Measurements from ENCODE around the gene CCDC7. TPM values are rescaled to one million over a fixed set of nuclear protein-coding genes. Genes with fewer than 3 reads are reported as not detected.

CCDC7 gene
- total RNA-seq, 4 donors from 2014 or later = 15.1 to 72.3 (median 22.6) TPM

GRCh38 chr10:32411797-32412498 is 34.0 kb upstream of the CCDC7 start:
- peaks cover 11 to 34% (median 26%) of the 10 kb centered on the region in 4 donors for H3K4me1 ChIP-seq
- intact Hi-C loops (cut with DNase I) = no loop called here
- DNase-seq (ENCODE audit: extremely low spot score) = no peak
- 59% methylated on average over 2 of the region's 2 CpGs for WGBS
- no peak overlapping the region for H3K4me3 ChIP-seq
- no peaks in the 10 kb centered on the region for H3K36me3 ChIP-seq
- TF ChIP-seq POLR2A (IDR thresholded peaks at IDR 0.05; ENCODE audit: low read depth) (no peak), EP300 (IDR thresholded peaks at IDR 0.05) (no peak), POLR2AphosphoS5 (IDR thresholded peaks at IDR 0.05) (no peak)
- TF ChIP-seq, protein P1, sequence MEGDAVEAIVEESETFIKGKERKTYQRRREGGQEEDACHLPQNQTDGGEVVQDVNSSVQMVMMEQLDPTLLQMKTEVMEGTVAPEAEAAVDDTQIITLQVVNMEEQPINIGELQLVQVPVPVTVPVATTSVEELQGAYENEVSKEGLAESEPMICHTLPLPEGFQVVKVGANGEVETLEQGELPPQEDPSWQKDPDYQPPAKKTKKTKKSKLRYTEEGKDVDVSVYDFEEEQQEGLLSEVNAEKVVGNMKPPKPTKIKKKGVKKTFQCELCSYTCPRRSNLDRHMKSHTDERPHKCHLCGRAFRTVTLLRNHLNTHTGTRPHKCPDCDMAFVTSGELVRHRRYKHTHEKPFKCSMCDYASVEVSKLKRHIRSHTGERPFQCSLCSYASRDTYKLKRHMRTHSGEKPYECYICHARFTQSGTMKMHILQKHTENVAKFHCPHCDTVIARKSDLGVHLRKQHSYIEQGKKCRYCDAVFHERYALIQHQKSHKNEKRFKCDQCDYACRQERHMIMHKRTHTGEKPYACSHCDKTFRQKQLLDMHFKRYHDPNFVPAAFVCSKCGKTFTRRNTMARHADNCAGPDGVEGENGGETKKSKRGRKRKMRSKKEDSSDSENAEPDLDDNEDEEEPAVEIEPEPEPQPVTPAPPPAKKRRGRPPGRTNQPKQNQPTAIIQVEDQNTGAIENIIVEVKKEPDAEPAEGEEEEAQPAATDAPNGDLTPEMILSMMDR (IDR thresholded peaks at IDR 0.05) = no peak
- H3K27me3 ChIP-seq = no peaks in the 10 kb centered on the region
- peak overlapping the region; percentile 65 to 73 (median 72) for H3K27ac ChIP-seq (replicated peaks in 1 of 4)
- no peaks in the 10 kb centered on the region for H3K9me3 ChIP-seq

- H3K27ac ChIP-seq (replicated peaks in 1 of 4) = peak overlapping the region; percentile 65 to 73 (median 72)
- no peak for TF ChIP-seq POLR2A (IDR thresholded peaks at IDR 0.05; ENCODE audit: low read depth)
- TF ChIP-seq, protein P1 (IDR thresholded peaks at IDR 0.05) = no peak
- TF ChIP-seq EP300 (IDR thresholded peaks at IDR 0.05) = no peak
- TF ChIP-seq POLR2AphosphoS5 (IDR thresholded peaks at IDR 0.05) = no peak
- no peaks in the 10 kb centered on the region for H3K36me3 ChIP-seq
- H3K27me3 ChIP-seq = no peaks in the 10 kb centered on the region
- H3K4me3 ChIP-seq = no peak overlapping the region
- 27% methylated on average over 2 of the region's 2 CpGs for WGBS
- no peaks in the 10 kb centered on the region for H3K9me3 ChIP-seq
- no peak for DNase-seq (ENCODE audit: extremely low spot score)
- H3K4me1 ChIP-seq = peaks cover 11 to 38% (median 31%) of the 10 kb centered on the region in 4 donors
- intact Hi-C loops (cut with DNase I) = no loop called here
Measured at GRCh38 chr10:32412499-32412853, 33.5 kb upstream of the CCDC7 start.

GRCh38 chr10:32413513-32413912 is 32.4 kb upstream of the CCDC7 start:
- DNase-seq (ENCODE audit: extremely low spot score) = no peak
- H3K36me3 ChIP-seq = no peaks in the 10 kb centered on the region
- no peak overlapping the region for H3K4me3 ChIP-seq
- peaks cover 11 to 48% (median 41%) of the 10 kb centered on the region in 4 donors for H3K4me1 ChIP-seq
- no peaks in the 10 kb centered on the region for H3K9me3 ChIP-seq
- peak overlapping the region; percentile 65 to 73 (median 72) for H3K27ac ChIP-seq (replicated peaks in 1 of 4)
- TF ChIP-seq EP300 (IDR thresholded peaks at IDR 0.05) (no peak), POLR2A (IDR thresholded peaks at IDR 0.05; ENCODE audit: low read depth) (no peak), POLR2AphosphoS5 (IDR thresholded peaks at IDR 0.05) (no peak)
- TF ChIP-seq, protein P1 (IDR thresholded peaks at IDR 0.05) = no peak
- WGBS = 61% methylated on average over 2 of the region's 2 CpGs
- H3K27me3 ChIP-seq = no peaks in the 10 kb centered on the region
- intact Hi-C loops (cut with DNase I) = no loop called here

DNA sequence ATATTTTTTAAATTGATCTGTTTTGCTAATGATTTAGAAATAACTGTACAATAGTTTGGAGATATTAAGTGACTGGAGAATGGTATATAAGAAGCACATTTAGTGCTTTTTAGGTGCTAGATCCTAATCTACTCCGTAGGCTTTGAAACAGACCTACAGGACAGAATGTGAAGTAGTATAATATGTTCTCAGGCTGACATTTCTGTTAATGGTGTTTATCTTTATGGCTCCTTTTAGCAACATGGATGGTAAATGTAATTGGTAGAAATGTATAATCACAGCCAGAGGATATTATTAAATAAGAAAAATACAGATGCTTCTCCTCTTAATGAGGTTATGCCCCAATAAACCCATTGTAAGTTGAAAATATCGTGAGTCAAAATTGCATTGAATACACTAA is 30.6 kb upstream of the CCDC7 start:
- Histone ChIP-seq H3K27me3 (no peaks in the 10 kb centered on the region), H3K4me3 (no peak overlapping the region), H3K4me1 (peaks cover 8 to 50% (median 44%) of the 10 kb centered on the region in 4 donors), H3K27ac (replicated peaks in 1 of 4) (peak overlapping the region in 3 of 4 donors; percentile 19 to 53 (median 45)), H3K36me3 (no peaks in the 10 kb centered on the region), H3K9me3 (no peaks in the 10 kb centered on the region)
- no peak for DNase-seq (ENCODE audit: extremely low spot score)
- TF ChIP-seq POLR2AphosphoS5 (IDR thresholded peaks at IDR 0.05) (no peak), POLR2A (IDR thresholded peaks at IDR 0.05; ENCODE audit: low read depth) (no peak)
- TF ChIP-seq, protein P1 (IDR thresholded peaks at IDR 0.05) = no peak
- 83% methylated on average over 2 of the region's 2 CpGs for WGBS
- intact Hi-C loops (cut with DNase I) = no loop called here

All from esophagus muscularis mucosa (tissue), 4 donors.